ENCODE results near the gene MYLK4. TPM values are rescaled to one million over a fixed set of nuclear protein-coding genes. Genes with fewer than 3 reads are reported as not detected.

The MYLK4 gene
- polyA plus RNA-seq, 1 donor from 2014 or later = 1.3 TPM

- Histone ChIP-seq H3K36me3 (ENCODE audit: insufficient read depth, low read length) (no peaks in the 10 kb centered on the region), H3K79me2 (replicated peaks; ENCODE audit: insufficient read depth, low read length) (no peaks in the 10 kb centered on the region), H3K27me3 (ENCODE audit: insufficient read depth, low read depth, low read length) (no peaks in the 10 kb centered on the region), H3K27ac (ENCODE audit: low read length) (no peak overlapping the region), H3F3A (ENCODE audit: insufficient read depth, low read length, poor library complexity, severe bottlenecking) (no peaks in the 10 kb centered on the region), H2AFZ (ENCODE audit: low read depth, low read length) (no peak overlapping the region), H4K20me1 (ENCODE audit: insufficient read depth) (no peaks in the 10 kb centered on the region), H3K4me3 (ENCODE audit: low read length) (no peak overlapping the region), H3K9me3 (ENCODE audit: low read length) (no peaks in the 10 kb centered on the region), H3K9ac (ENCODE audit: low read length) (no peak overlapping the region), H3K4me2 (ENCODE audit: low read length) (no peak overlapping the region), H3K9me2 (ENCODE audit: insufficient read depth, low read length) (no peaks in the 10 kb centered on the region)
- TF ChIP-seq REST (IDR thresholded peaks at IDR 0.05; ENCODE audit: borderline replicate concordance) = no peak
- no peak for TF ChIP-seq CTCF (IDR thresholded peaks at IDR 0.05; ENCODE audit: poor library complexity, severe bottlenecking)
- no peak for TF ChIP-seq POLR2AphosphoS5 (IDR thresholded peaks at IDR 0.05)
- TF ChIP-seq EZH2 (IDR thresholded peaks at IDR 0.05; ENCODE audit: borderline replicate concordance, insufficient read depth, low read length, poor library complexity, severe bottlenecking) = no peak
- TF ChIP-seq SMC3 (conservative IDR thresholded peaks at IDR 0.05; ENCODE audit: poor library complexity) = no peak
- no peak for TF ChIP-seq RAD21 (conservative IDR thresholded peaks at IDR 0.05)
- TF ChIP-seq MXI1 (conservative IDR thresholded peaks at IDR 0.05; ENCODE audit: poor library complexity, severe bottlenecking) = no peak
- no peak for TF ChIP-seq TAF1 (IDR thresholded peaks at IDR 0.05; ENCODE audit: low read depth)
- TF ChIP-seq EP300 (conservative IDR thresholded peaks at IDR 0.05; ENCODE audit: poor library complexity, severe bottlenecking) = no peak
These were observed 91.9 kb downstream of the MYLK4 start for GRCh38 chr6:2658788-2659187.

GRCh38 chr6:2656460-2657079, 94.2 kb downstream of the MYLK4 start:
- no peaks in the 10 kb centered on the region for H4K20me1 ChIP-seq (ENCODE audit: insufficient read depth)
- no peaks in the 10 kb centered on the region for H3K9me3 ChIP-seq (ENCODE audit: low read length)
- H3K36me3 ChIP-seq (ENCODE audit: insufficient read depth, low read length) = no peaks in the 10 kb centered on the region
- H2AFZ ChIP-seq (ENCODE audit: low read depth, low read length) = no peak overlapping the region
- no peak overlapping the region for H3K9ac ChIP-seq (ENCODE audit: low read length)
- no peaks in the 10 kb centered on the region for H3K79me2 ChIP-seq (replicated peaks; ENCODE audit: insufficient read depth, low read length)
- H3F3A ChIP-seq (ENCODE audit: insufficient read depth, low read length, poor library complexity, severe bottlenecking) = no peaks in the 10 kb centered on the region
- no peak for TF ChIP-seq CTCF (IDR thresholded peaks at IDR 0.05; ENCODE audit: poor library complexity, severe bottlenecking)
- no peak for TF ChIP-seq EP300 (conservative IDR thresholded peaks at IDR 0.05; ENCODE audit: poor library complexity, severe bottlenecking)
- TF ChIP-seq TAF1 (IDR thresholded peaks at IDR 0.05; ENCODE audit: low read depth) = no peak
- TF ChIP-seq MXI1 (conservative IDR thresholded peaks at IDR 0.05; ENCODE audit: poor library complexity, severe bottlenecking) = no peak
- TF ChIP-seq REST (IDR thresholded peaks at IDR 0.05; ENCODE audit: borderline replicate concordance) = no peak
- no peak for TF ChIP-seq SMC3 (conservative IDR thresholded peaks at IDR 0.05; ENCODE audit: poor library complexity)
- no peak for TF ChIP-seq POLR2AphosphoS5 (IDR thresholded peaks at IDR 0.05)
- TF ChIP-seq RAD21 (conservative IDR thresholded peaks at IDR 0.05) = no peak
- TF ChIP-seq EZH2 (IDR thresholded peaks at IDR 0.05; ENCODE audit: borderline replicate concordance, insufficient read depth, low read length, poor library complexity, severe bottlenecking) = no peak
- no peak overlapping the region for H3K4me3 ChIP-seq (ENCODE audit: low read length)
- H3K27ac ChIP-seq (ENCODE audit: low read length) = no peak overlapping the region
- H3K9me2 ChIP-seq (ENCODE audit: insufficient read depth, low read length) = no peaks in the 10 kb centered on the region
- no peaks in the 10 kb centered on the region for H3K27me3 ChIP-seq (ENCODE audit: insufficient read depth, low read depth, low read length)
- H3K4me2 ChIP-seq (ENCODE audit: low read length) = no peak overlapping the region
